ENCODE results near the gene PELI2. TPM values are rescaled to one million over a fixed set of nuclear protein-coding genes. Genes with fewer than 3 reads are reported as not detected.

The PELI2 gene
- total RNA-seq, 2 experiments from 2014 or later = 2.7 to 3.4 TPM

DNA sequence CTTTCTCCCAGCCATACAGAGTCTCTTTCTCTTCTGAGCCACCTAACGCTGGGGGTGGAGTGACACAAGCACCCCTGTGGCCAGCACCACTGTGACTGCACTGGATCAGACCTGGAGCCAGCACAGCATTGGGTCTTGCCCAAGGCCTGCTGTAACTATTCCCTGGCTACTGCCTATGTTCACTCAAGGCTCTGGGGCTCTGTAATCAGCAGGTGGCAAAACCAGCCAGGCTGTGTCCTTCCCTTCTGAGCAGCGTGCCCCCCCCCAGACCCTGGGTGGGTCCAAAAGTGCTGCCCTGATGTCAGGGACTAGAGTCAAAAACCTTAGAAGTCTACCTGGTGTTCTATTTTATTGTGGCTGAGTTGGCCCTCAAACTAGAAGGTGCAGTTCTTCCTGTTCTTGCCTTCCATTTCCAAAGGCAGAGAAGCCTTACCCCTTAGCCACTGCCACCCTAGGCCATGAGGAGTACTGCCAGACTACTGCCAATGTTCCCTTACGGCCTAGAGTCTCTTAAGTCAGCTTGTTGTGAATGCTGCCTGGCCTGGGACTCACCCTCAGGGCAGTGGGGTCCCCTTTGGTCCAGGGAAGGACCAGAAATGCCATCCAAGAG lies 49.9 kb downstream of the PELI2 start:
- Mint-ChIP-seq H3K27ac (no peak overlapping the region), H3K4me3 (no peak overlapping the region), H3K9me3 (peaks cover 30% of the 10 kb centered on the region), H3K36me3 (ENCODE audit: low read depth) (peaks cover 8% of the 10 kb centered on the region), H3K4me1 (ENCODE audit: low read depth) (peaks cover 30% of the 10 kb centered on the region), H3K27me3 (no peaks in the 10 kb centered on the region)
- ChIA-PET POLR2A (no interaction called here), CTCF (no interaction called here)
- DNase-seq (no peak), ATAC-seq (no peak)
- TF ChIP-seq, protein P1, sequence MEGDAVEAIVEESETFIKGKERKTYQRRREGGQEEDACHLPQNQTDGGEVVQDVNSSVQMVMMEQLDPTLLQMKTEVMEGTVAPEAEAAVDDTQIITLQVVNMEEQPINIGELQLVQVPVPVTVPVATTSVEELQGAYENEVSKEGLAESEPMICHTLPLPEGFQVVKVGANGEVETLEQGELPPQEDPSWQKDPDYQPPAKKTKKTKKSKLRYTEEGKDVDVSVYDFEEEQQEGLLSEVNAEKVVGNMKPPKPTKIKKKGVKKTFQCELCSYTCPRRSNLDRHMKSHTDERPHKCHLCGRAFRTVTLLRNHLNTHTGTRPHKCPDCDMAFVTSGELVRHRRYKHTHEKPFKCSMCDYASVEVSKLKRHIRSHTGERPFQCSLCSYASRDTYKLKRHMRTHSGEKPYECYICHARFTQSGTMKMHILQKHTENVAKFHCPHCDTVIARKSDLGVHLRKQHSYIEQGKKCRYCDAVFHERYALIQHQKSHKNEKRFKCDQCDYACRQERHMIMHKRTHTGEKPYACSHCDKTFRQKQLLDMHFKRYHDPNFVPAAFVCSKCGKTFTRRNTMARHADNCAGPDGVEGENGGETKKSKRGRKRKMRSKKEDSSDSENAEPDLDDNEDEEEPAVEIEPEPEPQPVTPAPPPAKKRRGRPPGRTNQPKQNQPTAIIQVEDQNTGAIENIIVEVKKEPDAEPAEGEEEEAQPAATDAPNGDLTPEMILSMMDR (IDR thresholded peaks at IDR 0.05) = no peak
- intact Hi-C loops (cut with micrococcal nuclease) = no loop called here

DNA sequence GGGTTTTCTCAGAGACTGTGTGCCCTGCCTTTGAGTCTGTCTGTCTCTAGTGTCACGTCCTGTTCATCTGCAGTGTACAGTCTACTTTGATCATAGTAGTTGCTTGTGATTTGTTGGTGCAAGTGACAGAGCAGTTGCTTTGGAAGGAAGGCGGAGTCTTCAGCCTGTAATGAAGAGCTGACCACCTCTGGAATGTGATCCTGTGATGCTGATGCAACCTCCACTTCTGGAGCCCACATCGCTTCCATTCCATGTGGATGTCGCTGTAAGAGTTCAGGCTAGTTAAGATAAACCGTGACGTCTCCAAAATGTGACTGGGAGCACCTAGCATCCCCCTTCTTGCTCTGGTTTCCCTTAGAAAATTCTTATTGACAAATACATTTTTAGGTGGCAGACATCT lies 51.8 kb downstream of the PELI2 start:
- intact Hi-C loops (cut with micrococcal nuclease) = no loop called here
- H3K36me3 Mint-ChIP-seq (ENCODE audit: low read depth) = peaks cover 2% of the 10 kb centered on the region
- ChIA-PET CTCF (interaction anchor here (0.9 kb wide), 1 partner anchor 18 kb away, joined by 3 read pairs; no protein-coding TSS in a partner anchor), POLR2A (no interaction called here)
- TF ChIP-seq, protein P1 (IDR thresholded peaks at IDR 0.05) = no peak
- no peak for DNase-seq
- peaks cover 44% of the 10 kb centered on the region for H3K4me1 Mint-ChIP-seq (ENCODE audit: low read depth)
- H3K4me3 Mint-ChIP-seq = no peak overlapping the region
- no peak for ATAC-seq
- H3K9me3 Mint-ChIP-seq = peaks cover 17% of the 10 kb centered on the region
- H3K27ac Mint-ChIP-seq = no peak overlapping the region
- H3K27me3 Mint-ChIP-seq = no peaks in the 10 kb centered on the region

DNA sequence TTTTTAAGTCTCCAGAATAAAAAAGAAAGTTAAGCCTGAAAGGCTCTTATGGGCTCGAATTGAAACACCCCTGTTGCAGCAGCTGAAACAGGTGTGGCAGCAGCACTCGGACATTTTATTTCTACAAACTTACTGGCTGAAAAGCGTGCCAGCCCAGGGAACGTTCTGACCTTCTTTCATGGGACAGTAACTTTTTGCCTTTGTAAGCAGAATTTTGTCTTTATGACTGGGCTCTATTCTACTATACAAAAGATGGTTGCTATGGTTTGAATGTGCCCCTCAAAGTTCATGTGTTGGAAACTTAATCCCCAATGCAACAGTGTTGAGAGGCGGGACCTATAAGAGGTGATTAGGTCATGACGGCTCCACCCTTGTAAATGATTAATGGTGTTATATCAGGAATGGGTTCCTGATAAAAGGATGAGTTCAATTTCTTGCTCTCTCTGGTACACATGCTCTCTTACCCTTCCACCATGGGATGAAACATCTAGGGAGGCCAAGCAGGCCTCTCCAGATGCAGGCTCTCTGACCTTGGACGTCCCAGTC lies 52.7 kb downstream of the PELI2 start:
- DNase-seq (no peak), ATAC-seq (no peak)
- CTCF ChIA-PET = no interaction called here
- Mint-ChIP-seq H3K36me3 (ENCODE audit: low read depth) (peaks cover 2% of the 10 kb centered on the region), H3K4me3 (no peak overlapping the region), H3K9me3 (peaks cover 11% of the 10 kb centered on the region), H3K27ac (no peak overlapping the region), H3K27me3 (no peaks in the 10 kb centered on the region), H3K4me1 (ENCODE audit: low read depth) (peaks cover 44% of the 10 kb centered on the region)
- intact Hi-C loops (cut with micrococcal nuclease) = no loop called here
- TF ChIP-seq, protein P1 (IDR thresholded peaks at IDR 0.05) = no peak
- POLR2A ChIA-PET = no interaction called here

DNA sequence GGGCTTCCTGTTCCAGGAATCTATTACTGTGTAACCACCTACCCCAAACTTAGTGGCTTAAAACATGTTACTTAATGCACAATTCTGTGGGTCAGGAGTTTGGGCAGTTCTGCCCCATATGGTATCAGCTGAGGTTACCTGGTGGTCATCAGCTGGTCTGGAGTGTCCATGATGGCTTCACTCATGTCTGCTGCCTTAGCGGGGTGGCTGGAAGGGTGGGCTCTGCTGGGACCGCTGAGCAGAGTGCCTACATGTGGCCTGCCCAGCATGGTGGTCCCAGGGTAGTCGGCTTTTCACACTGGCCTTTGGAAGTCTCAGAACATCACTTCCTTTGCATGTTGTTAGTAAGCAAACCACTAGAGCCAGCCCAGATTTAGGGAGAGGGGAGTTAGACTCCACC lies 53.9 kb downstream of the PELI2 start:
- Mint-ChIP-seq H3K4me3 (no peak overlapping the region), H3K4me1 (ENCODE audit: low read depth) (peaks cover 44% of the 10 kb centered on the region), H3K36me3 (ENCODE audit: low read depth) (peaks cover 2% of the 10 kb centered on the region), H3K27ac (peak overlapping the region; percentile 47), H3K27me3 (no peaks in the 10 kb centered on the region), H3K9me3 (peaks cover 5% of the 10 kb centered on the region)
- POLR2A ChIA-PET = interaction anchor here (1.2 kb wide), 1 partner anchor 13 kb away, joined by 6 read pairs; no protein-coding TSS in a partner anchor
- no peak for DNase-seq
- CTCF ChIA-PET = no interaction called here
- TF ChIP-seq, protein P1 (IDR thresholded peaks at IDR 0.05) = no peak
- intact Hi-C loops (cut with micrococcal nuclease) = no loop called here
- no peak for ATAC-seq

DNA sequence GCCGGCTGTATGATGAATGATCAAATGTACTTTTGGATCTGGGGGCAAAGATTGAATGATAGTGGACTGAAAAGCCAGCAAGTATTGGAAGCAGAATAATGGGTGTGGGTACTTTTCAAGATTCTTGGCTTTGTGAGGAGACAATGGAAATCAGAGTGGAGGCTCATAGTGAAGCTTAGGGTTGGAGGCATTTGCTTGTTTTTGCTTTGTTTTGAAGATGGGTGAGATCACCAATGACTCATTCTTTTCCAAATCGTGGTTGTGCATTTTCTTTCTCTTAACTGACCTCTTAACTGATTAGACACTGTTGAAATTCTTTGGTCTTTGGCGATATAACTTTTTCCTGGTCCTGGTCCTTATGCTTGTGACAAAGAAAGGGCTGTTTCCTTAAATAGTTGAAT lies 54.4 kb downstream of the PELI2 start:
- Mint-ChIP-seq H3K27me3 (no peaks in the 10 kb centered on the region), H3K27ac (peak overlapping the region; percentile 47), H3K4me3 (no peak overlapping the region), H3K4me1 (ENCODE audit: low read depth) (peaks cover 44% of the 10 kb centered on the region), H3K36me3 (ENCODE audit: low read depth) (no peaks in the 10 kb centered on the region), H3K9me3 (peaks cover 1% of the 10 kb centered on the region)
- DNase-seq = no peak
- intact Hi-C loops (cut with micrococcal nuclease) = no loop called here
- TF ChIP-seq, protein P1 (IDR thresholded peaks at IDR 0.05) = no peak
- CTCF ChIA-PET = no interaction called here
- peak; percentile 69 for ATAC-seq
- POLR2A ChIA-PET = interaction anchor here (1.2 kb wide), 2 partner anchors 12 to 48 kb away, joined by 4 to 6 read pairs; no protein-coding TSS in a partner anchor
